ENCODE results near the gene CADM4. TPM values are rescaled to one million over a fixed set of nuclear protein-coding genes. Genes with fewer than 3 reads are reported as not detected.
"Not testable (repeated sequence)": the region's sequence is repeated elsewhere in the genome, so short reads cannot be mapped to it uniquely, and the experiment has no call there.

Gene CADM4
- total RNA-seq, 4 donors from 2014 or later: 31.6 to 67.9 (median 46.9) TPM

DNA sequence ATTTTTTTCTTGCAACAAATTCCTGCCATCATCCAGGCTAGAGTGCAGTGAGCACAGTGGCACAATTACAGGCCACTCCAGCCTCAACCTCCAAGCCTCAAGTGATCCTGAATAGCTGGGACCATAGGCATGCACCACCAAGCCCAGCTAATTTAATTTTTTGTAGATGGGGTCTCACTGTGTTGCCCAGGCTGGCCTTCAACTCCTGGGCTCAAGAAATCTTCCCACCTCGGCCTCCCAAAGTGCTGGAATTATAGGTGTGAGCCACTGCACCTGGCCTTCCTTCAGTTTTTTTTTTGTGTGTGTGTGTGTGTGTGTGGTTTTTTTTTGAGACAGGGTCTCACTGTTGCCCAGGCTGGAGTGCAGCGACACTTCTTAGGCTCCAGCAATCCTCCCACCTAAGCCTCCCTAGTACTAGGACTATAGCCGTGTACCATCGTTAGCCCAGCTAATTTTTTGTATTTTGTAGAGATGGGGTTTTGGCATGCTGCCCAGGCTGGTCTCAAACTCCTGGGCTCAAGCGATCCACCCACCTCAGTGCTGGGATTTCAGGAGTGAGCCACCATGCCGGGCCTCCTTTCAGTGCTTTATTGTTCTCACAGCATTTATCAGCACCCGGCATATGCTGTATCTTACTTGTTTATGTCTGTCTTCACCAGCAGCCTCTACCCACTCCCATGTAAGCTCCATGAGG lies 33.6 kb downstream of the CADM4 start:
- WGBS: 75% methylated on average over 7 of the region's 7 CpGs
- no peaks in the 10 kb centered on the region for H3K9me3 ChIP-seq

DNA sequence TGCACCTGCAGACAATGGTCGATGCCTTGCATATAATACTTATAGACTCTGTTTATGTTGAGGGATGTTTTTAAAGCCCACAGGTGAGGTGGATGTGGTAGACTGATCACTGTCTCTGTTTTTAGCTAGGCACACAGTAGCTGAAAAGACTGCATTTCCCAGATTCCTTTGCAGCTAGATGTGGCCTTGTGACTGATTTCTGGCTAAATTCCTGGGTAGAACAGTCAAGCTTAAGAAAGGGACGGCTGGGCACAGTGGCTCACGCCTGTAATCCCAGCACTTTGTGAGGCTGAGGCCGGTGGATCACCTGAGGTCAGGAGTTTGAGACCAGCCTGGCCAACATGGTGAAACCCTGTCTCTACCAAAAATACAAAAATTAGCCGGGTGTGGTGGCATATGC lies 39.3 kb downstream of the CADM4 start:
- intact Hi-C loops (cut with DNase I); DNase-seq (ENCODE audit: extremely low spot score); H3K27ac ChIP-seq (replicated peaks in 1 of 4); H3K9me3 ChIP-seq; H3K27me3 ChIP-seq; H3K4me3 ChIP-seq: not testable (repeated sequence)
- WGBS: 58% methylated on average over 4 of the region's 5 CpGs
- peaks cover 13 to 24% (median 23%) of the 10 kb centered on the region in 4 donors for H3K4me1 ChIP-seq
- peaks cover 4 to 57% (median 37%) of the 10 kb centered on the region in 4 donors for H3K36me3 ChIP-seq

More for the DNA sequence above, 33.6 kb downstream of the CADM4 start:
- Histone ChIP-seq H3K4me3 (no peak overlapping the region), H3K36me3 (peaks cover 10 to 58% (median 36%) of the 10 kb centered on the region in 4 donors), H3K27ac (replicated peaks in 1 of 4) (no peak overlapping the region), H3K27me3 (no peaks in the 10 kb centered on the region), H3K4me1 (no peaks in the 10 kb centered on the region)
- TF ChIP-seq POLR2A (IDR thresholded peaks at IDR 0.05; ENCODE audit: low read depth): no peak
- no peak for TF ChIP-seq POLR2AphosphoS5 (IDR thresholded peaks at IDR 0.05)
- no peak for TF ChIP-seq CTCF (IDR thresholded peaks at IDR 0.05)
- TF ChIP-seq EP300 (IDR thresholded peaks at IDR 0.05): no peak
- intact Hi-C loops (cut with DNase I): no loop called here
- no peak for DNase-seq (ENCODE audit: extremely low spot score)

GRCh38 chr19:43599635-43600295 lies 39.9 kb downstream of the CADM4 start:
- H3K27me3 ChIP-seq: no peaks in the 10 kb centered on the region
- no peaks in the 10 kb centered on the region for H3K9me3 ChIP-seq
- DNase-seq (ENCODE audit: extremely low spot score): no peak
- no peak overlapping the region for H3K27ac ChIP-seq (replicated peaks in 1 of 4)
- intact Hi-C loops (cut with DNase I): loop anchor here (5.0 kb wide), 1 partner anchor 62 kb away; no protein-coding TSS in a partner anchor
- WGBS: 83% methylated on average over 4 of the region's 4 CpGs
- H3K4me3 ChIP-seq: no peak overlapping the region
- H3K36me3 ChIP-seq: peaks cover 4 to 57% (median 37%) of the 10 kb centered on the region in 4 donors
- H3K4me1 ChIP-seq: peaks cover 18 to 29% (median 28%) of the 10 kb centered on the region in 4 donors
- TF ChIP-seq POLR2AphosphoS5 (IDR thresholded peaks at IDR 0.05) (no peak), CTCF (IDR thresholded peaks at IDR 0.05) (no peak), POLR2A (IDR thresholded peaks at IDR 0.05; ENCODE audit: low read depth) (no peak), EP300 (IDR thresholded peaks at IDR 0.05) (no peak)

DNA sequence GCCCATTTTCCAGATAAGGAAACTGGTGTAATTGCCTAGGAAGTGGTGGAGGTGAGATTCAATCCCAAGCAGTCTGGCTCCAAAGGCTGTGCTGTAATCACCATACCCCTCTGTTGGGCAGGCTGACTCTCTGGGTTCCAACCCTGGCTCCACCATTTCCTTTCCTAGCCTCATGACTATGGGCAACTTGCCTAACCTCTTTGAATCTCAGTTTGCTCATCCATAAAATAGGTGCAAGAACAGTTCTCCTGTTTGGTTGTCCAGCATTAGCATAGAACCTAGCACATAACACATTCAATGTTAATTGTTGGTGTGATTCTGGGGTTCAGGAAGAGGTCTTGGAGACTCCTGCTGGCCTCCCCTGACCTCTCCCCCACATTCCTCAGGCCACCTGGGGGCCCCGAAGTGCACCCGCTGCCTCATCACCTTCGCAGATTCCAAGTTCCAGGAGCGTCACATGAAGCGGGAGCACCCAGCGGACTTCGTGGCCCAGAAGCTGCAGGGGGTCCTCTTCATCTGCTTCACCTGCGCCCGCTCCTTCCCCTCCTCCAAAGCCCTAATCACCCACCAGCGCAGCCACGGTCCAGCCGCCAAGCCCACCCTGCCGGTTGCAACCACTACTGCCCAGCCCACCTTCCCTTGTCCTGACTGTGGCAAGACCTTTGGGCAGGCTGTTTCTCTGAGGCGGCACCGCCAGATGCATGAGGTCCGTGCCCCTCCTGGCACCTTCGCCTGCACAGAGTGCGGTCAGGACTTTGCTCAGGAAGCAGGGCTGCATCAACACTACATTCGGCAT lies 41.0 kb downstream of the CADM4 start:
- WGBS: 93% methylated on average over 17 of the region's 19 CpGs
- no peaks in the 10 kb centered on the region for H3K9me3 ChIP-seq
- no peak overlapping the region for H3K4me3 ChIP-seq
- no peak for TF ChIP-seq EP300 (IDR thresholded peaks at IDR 0.05)
- TF ChIP-seq CTCF (IDR thresholded peaks at IDR 0.05): no peak
- TF ChIP-seq POLR2A (IDR thresholded peaks at IDR 0.05; ENCODE audit: low read depth): no peak
- no peak for TF ChIP-seq POLR2AphosphoS5 (IDR thresholded peaks at IDR 0.05)
- peaks cover 29 to 40% (median 39%) of the 10 kb centered on the region in 4 donors for H3K4me1 ChIP-seq
- DNase-seq (ENCODE audit: extremely low spot score): no peak
- intact Hi-C loops (cut with DNase I): loop anchor here (5.0 kb wide), 1 partner anchor 61 kb away; no protein-coding TSS in a partner anchor
- no peaks in the 10 kb centered on the region for H3K27me3 ChIP-seq
- no peak overlapping the region for H3K27ac ChIP-seq (replicated peaks in 1 of 4)
- H3K36me3 ChIP-seq: peaks cover 5 to 59% (median 43%) of the 10 kb centered on the region in 4 donors

All from esophagus muscularis mucosa (tissue), 4 donors.